T-helper 1 cell treated with Interleukin-12 subunit alpha and Interleukin-12 subunit beta and Interleukin-4 antibody, amounts not matched to agents 30 ng/mL and 1 ng/mL, for 36 hours (primary cell): ENCODE measurements around the gene CYP26B1. TPM values are rescaled to one million over a fixed set of nuclear protein-coding genes. Genes with fewer than 3 reads are reported as not detected.

Experiments
- intact Hi-C: fragments of 100-400 bp; cut with micrococcal nuclease; formaldehyde crosslinking; loops from one replicate; pipeline ENCODE4 v1.15.1; 2024
- total RNA-seq: library from RNA; stranded (reverse); gene quantifications from 2 replicates; pipeline ENCODE4 v1.2.3, GENCODE V29; 2022

The CYP26B1 gene
- total RNA-seq, 1 donor from 2014 or later: not detected

GRCh38 chr2:72142570-72143440, 4.9 kb downstream of the CYP26B1 start:
- intact Hi-C loops: no loop called here

GRCh38 chr2:72141881-72142451, 5.7 kb downstream of the CYP26B1 start:
- intact Hi-C loops: no loop called here

- intact Hi-C loops: no loop called here
Observed at GRCh38 chr2:72141032-72141645, 6.5 kb downstream of the CYP26B1 start.

- intact Hi-C loops: no loop called here
Observed at GRCh38 chr2:72140621-72140960, 7.1 kb downstream of the CYP26B1 start.

GRCh38 chr2:72139874-72140620, 7.6 kb downstream of the CYP26B1 start:
- intact Hi-C loops: loop anchor here (5.0 kb wide), 1 partner anchor 607 kb away; no protein-coding TSS in a partner anchor

- intact Hi-C loops: loop anchor here (5.0 kb wide), 1 partner anchor 608 kb away; no protein-coding TSS in a partner anchor
Observed at GRCh38 chr2:72139471-72139873, 8.2 kb downstream of the CYP26B1 start.

GRCh38 chr2:72138921-72139381, 8.7 kb downstream of the CYP26B1 start:
- intact Hi-C loops: loop anchor here (5.0 kb wide), 1 partner anchor 608 kb away; no protein-coding TSS in a partner anchor

GRCh38 chr2:72138011-72138881, 9.4 kb downstream of the CYP26B1 start:
- intact Hi-C loops: loop anchor here (5.0 kb wide), 1 partner anchor 609 kb away; no protein-coding TSS in a partner anchor

GRCh38 chr2:72137498-72138010, 10.1 kb downstream of the CYP26B1 start:
- intact Hi-C loops: loop anchor here (1.0 to 5.0 kb wide), 2 partner anchors 589 to 610 kb away; no protein-coding TSS in a partner anchor

GRCh38 chr2:72136933-72137497, 10.6 kb downstream of the CYP26B1 start:
- intact Hi-C loops: loop anchor here (1.0 to 5.0 kb wide), 2 partner anchors 589 to 610 kb away; no protein-coding TSS in a partner anchor

- intact Hi-C loops: loop anchor here (5.0 kb wide), 1 partner anchor 611 kb away; no protein-coding TSS in a partner anchor
Observed at GRCh38 chr2:72136331-72136730, 11.3 kb downstream of the CYP26B1 start.

- intact Hi-C loops: loop anchor here (5.0 kb wide), 1 partner anchor 611 kb away; no protein-coding TSS in a partner anchor
Observed at GRCh38 chr2:72135921-72136320, 11.7 kb downstream of the CYP26B1 start.

GRCh38 chr2:72134997-72135800, 12.5 kb downstream of the CYP26B1 start:
- intact Hi-C loops: loop anchor here (5.0 kb wide), 1 partner anchor 612 kb away; no protein-coding TSS in a partner anchor

GRCh38 chr2:72134408-72134996, 13.2 kb downstream of the CYP26B1 start:
- intact Hi-C loops: no loop called here

- intact Hi-C loops: no loop called here
Observed at GRCh38 chr2:72133721-72134407, 13.8 kb downstream of the CYP26B1 start.

- intact Hi-C loops: no loop called here
Observed at GRCh38 chr2:72132981-72133720, 14.5 kb downstream of the CYP26B1 start.
